ENCODE results near the gene CR1L. TPM values are rescaled to one million over a fixed set of nuclear protein-coding genes. Genes with fewer than 3 reads are reported as not detected.

Gene CR1L
- total and polyA plus RNA-seq, 9 of the 15 experiments (the other 6 are each of a cell fraction or from before 2014, with no cell fraction given): 10.1 to 74.8 (median 34.3) TPM

DNA sequence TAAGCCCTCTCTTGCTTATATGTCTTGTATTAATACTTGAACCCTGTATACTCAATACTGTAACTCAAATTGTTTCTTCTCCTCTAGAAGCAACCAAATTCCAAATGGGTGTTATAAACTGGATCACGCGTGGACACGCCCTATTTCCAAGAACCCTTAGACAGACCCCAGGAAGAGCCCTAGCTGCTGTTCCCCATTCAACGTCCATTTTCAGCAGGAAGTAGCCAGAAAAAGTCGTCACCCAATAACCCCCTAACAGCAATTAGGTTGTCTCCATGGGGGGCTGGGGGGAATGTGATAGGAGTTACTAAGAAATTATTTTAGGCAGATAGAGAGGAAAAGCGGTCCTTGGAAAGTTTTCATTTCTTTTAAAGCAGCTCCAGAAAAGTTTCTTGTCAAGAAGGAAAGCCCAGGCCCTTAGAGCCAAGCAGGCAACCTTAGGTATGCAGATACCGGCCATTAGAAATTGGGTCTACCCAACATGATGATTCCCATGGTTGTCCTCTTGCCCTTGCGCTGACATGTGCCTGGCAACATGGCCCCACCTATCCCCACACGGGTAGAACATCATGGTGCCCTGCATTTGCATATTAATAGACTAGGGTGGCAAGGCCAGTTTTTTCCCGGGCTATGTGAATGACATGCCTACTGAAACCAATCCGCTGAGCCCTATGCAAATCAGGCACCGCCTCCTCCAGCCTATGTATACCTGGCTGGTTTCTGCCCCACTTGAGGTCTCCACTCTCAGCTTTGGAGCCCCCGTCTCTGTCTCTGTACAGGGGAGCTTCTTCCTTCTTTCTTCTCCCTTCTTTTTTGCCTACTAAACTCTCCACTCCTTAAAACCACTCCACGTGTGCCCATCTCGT is 102.9 kb downstream of the CR1L start (continued):
- TF ChIP-seq MXI1 (IDR thresholded peaks at IDR 0.05; ENCODE audit: low read depth, low read length) (no peak), SRSF9 (IDR thresholded peaks at IDR 0.05; ENCODE audit: borderline replicate concordance, low read depth, low read length) (no peak), HNRNPUL1 (IDR thresholded peaks at IDR 0.05; ENCODE audit: low read length) (no peak), ZNF785 (CRISPR knock-in tag; IDR thresholded peaks at IDR 0.05) (no peak), SMAD1 (IDR thresholded peaks at IDR 0.05; ENCODE audit: low read depth, low read length, partially characterized antibody) (no peak), ASH1L (IDR thresholded peaks at IDR 0.05; ENCODE audit: borderline replicate concordance, low read depth, partially characterized antibody) (no peak), TAL1 (IDR thresholded peaks at IDR 0.05) (no peak), FOSL1 (tag; conservative IDR thresholded peaks at IDR 0.05) (0 out of 2 replicates have a peak, but pooled peaks have one; percentile 23), ZNF507 (tag; conservative IDR thresholded peaks at IDR 0.05) (no peak), TEAD4 (IDR thresholded peaks at IDR 0.05; ENCODE audit: low read length) (no peak), TEAD4 (CRISPR knock-in tag; IDR thresholded peaks at IDR 0.05; ENCODE audit: borderline replicate concordance) (no peak), TFAM (CRISPR knock-in tag; conservative IDR thresholded peaks at IDR 0.05) (no peak)
- TF ChIP-seq, protein P1, sequence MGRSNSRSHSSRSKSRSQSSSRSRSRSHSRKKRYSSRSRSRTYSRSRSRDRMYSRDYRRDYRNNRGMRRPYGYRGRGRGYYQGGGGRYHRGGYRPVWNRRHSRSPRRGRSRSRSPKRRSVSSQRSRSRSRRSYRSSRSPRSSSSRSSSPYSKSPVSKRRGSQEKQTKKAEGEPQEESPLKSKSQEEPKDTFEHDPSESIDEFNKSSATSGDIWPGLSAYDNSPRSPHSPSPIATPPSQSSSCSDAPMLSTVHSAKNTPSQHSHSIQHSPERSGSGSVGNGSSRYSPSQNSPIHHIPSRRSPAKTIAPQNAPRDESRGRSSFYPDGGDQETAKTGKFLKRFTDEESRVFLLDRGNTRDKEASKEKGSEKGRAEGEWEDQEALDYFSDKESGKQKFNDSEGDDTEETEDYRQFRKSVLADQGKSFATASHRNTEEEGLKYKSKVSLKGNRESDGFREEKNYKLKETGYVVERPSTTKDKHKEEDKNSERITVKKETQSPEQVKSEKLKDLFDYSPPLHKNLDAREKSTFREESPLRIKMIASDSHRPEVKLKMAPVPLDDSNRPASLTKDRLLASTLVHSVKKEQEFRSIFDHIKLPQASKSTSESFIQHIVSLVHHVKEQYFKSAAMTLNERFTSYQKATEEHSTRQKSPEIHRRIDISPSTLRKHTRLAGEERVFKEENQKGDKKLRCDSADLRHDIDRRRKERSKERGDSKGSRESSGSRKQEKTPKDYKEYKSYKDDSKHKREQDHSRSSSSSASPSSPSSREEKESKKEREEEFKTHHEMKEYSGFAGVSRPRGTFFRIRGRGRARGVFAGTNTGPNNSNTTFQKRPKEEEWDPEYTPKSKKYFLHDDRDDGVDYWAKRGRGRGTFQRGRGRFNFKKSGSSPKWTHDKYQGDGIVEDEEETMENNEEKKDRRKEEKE (IDR thresholded peaks at IDR 0.05; ENCODE audit: borderline replicate concordance in 1 of 2, control insufficient read depth in 1 of 2, low read depth in 2 of 2, low read length in 1 of 2): no peak
- TF ChIP-seq, protein P2, sequence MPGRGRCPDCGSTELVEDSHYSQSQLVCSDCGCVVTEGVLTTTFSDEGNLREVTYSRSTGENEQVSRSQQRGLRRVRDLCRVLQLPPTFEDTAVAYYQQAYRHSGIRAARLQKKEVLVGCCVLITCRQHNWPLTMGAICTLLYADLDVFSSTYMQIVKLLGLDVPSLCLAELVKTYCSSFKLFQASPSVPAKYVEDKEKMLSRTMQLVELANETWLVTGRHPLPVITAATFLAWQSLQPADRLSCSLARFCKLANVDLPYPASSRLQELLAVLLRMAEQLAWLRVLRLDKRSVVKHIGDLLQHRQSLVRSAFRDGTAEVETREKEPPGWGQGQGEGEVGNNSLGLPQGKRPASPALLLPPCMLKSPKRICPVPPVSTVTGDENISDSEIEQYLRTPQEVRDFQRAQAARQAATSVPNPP (IDR thresholded peaks at IDR 0.05; ENCODE audit: borderline replicate concordance, insufficient read depth, insufficient read length): no peak
- TF ChIP-seq, protein P3, sequence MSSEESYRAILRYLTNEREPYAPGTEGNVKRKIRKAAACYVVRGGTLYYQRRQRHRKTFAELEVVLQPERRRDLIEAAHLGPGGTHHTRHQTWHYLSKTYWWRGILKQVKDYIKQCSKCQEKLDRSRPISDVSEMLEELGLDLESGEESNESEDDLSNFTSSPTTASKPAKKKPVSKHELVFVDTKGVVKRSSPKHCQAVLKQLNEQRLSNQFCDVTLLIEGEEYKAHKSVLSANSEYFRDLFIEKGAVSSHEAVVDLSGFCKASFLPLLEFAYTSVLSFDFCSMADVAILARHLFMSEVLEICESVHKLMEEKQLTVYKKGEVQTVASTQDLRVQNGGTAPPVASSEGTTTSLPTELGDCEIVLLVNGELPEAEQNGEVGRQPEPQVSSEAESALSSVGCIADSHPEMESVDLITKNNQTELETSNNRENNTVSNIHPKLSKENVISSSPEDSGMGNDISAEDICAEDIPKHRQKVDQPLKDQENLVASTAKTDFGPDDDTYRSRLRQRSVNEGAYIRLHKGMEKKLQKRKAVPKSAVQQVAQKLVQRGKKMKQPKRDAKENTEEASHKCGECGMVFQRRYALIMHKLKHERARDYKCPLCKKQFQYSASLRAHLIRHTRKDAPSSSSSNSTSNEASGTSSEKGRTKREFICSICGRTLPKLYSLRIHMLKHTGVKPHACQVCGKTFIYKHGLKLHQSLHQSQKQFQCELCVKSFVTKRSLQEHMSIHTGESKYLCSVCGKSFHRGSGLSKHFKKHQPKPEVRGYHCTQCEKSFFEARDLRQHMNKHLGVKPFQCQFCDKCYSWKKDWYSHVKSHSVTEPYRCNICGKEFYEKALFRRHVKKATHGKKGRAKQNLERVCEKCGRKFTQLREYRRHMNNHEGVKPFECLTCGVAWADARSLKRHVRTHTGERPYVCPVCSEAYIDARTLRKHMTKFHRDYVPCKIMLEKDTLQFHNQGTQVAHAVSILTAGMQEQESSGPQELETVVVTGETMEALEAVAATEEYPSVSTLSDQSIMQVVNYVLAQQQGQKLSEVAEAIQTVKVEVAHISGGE (CRISPR knock-in tag; IDR thresholded peaks at IDR 0.05): 0 out of 6 replicates have a peak, but pooled peaks of 1 of the 3 experiments have one; percentile 32
- TF ChIP-seq, protein P4, sequence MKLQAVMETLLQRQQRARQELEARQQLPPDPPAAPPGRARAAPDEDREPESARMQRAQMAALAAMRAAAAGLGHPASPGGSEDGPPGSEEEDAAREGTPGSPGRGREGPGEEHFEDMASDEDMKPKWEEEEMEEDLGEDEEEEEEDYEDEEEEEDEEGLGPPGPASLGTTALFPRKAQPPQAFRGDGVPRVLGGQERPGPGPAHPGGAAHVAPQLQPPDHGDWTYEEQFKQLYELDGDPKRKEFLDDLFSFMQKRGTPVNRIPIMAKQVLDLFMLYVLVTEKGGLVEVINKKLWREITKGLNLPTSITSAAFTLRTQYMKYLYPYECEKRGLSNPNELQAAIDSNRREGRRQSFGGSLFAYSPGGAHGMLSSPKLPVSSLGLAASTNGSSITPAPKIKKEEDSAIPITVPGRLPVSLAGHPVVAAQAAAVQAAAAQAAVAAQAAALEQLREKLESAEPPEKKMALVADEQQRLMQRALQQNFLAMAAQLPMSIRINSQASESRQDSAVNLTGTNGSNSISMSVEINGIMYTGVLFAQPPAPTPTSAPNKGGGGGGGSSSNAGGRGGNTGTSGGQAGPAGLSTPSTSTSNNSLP (IDR thresholded peaks at IDR 0.05; ENCODE audit: borderline replicate concordance, low read depth, low read length): peak; percentile 38; the same call in 1 of the 2 replicates

Measured in K562 (cell line).